Endothelial cell of umbilical vein (primary cell): ENCODE data around the gene C1QL2. TPM values are rescaled to one million over a fixed set of nuclear protein-coding genes. Genes with fewer than 3 reads are reported as not detected.

ENCODE experiments used
- Bru-seq: library from RNA; stranded (reverse); fragments of 400-500 nt; gene quantifications from one replicate; lab custom pipeline; 2021; lab: Mats Ljungman, UMichigan
- BruChase-seq, 2 experiments: library from RNA; stranded (reverse); fragments of 400-500 nt; gene quantifications; one replicate each; lab custom pipeline; 2021; lab: Mats Ljungman, UMichigan
- BruUV-seq: library from RNA; stranded (reverse); fragments of 400-500 nt; replicated peaks from 2 replicates; lab custom pipeline; 2021; lab: Mats Ljungman, UMichigan
- CTCF ChIA-PET: fragments of 300-600, 350-600 bp; sonication (Branson Sonifier 250); formaldehyde crosslinking; loops from one replicate; lab custom pipeline; 2021; ENCODE audit warnings: antibody characterized with exemption, inconsistent platforms; lab: Charles Lee
- POLR2A ChIA-PET: fragments of 300-600, 350-600 bp; sonication (Branson Sonifier 250); formaldehyde crosslinking; loops from one replicate; lab custom pipeline; 2021; ENCODE audit warnings: antibody characterized with exemption, inconsistent platforms; lab: Charles Lee
- DNase-seq: peaks from one replicate; pipeline ENCODE4 v3.0.0-alpha.2; 2011; ENCODE audit warnings: low read depth, low spot score
- FAIRE-seq: peaks from 2 replicates; lab custom pipeline; 2011; peaks lifted over from hg19 to GRCh38; lab: Jason Lieb, UNC
- H2AFZ ChIP-seq: 2 replicates; pipeline ENCODE4 v1.6.0; 2012; ENCODE audit warnings: low read depth, low read length, control low read depth, inconsistent platforms
- H3K27ac ChIP-seq: 2 replicates; pipeline ENCODE4 v1.5.1; 2011; ENCODE audit warnings: low read depth, mild to moderate bottlenecking, control low read depth, low read length, moderate library complexity; ENCODE audit not compliant: insufficient read depth
- H3K27me3 ChIP-seq, 2 experiments: 2 replicates each; pipeline versions ENCODE4 v1.6.0 to v1.6.1; 2011; ENCODE audit warnings: low read length in 2 of 2, mixed read lengths in 1 of 2; ENCODE audit not compliant: control insufficient read depth in 2 of 2, insufficient read depth in 2 of 2
- H3K36me3 ChIP-seq, 2 experiments: 2 replicates in 1 of 2; 3 replicates in 1 of 2; pipeline ENCODE4 v1.5.1; 2011; ENCODE audit warnings: low read length in 2 of 2, mild to moderate bottlenecking in 1 of 2, moderate library complexity in 1 of 2; ENCODE audit not compliant: control insufficient read depth in 2 of 2, insufficient read depth in 2 of 2; ENCODE audit errors: extremely low read depth in 1 of 2
- H3K4me1 ChIP-seq: 3 replicates; pipeline ENCODE4 v1.5.1; 2011; ENCODE audit warnings: mild to moderate bottlenecking, low read length; ENCODE audit not compliant: control insufficient read depth, insufficient read depth; ENCODE audit errors: extremely low read depth
- H3K4me2 ChIP-seq: 2 replicates; pipeline ENCODE4 v1.6.1; 2011; ENCODE audit warnings: low read length, control low read depth, mixed read lengths; ENCODE audit not compliant: insufficient read depth
- H3K4me3 ChIP-seq, 3 experiments: fragments of 200-600 bp in 1 of 3; sonication (generic), shearing (Covaris generic) in 1 of 3; replicated peaks in 1 of 3; 2 replicates each; pipeline ENCODE4 v1.5.1; 2011 to 2016; ENCODE audit warnings: control low read depth in 3 of 3, low read length in 3 of 3, mild to moderate bottlenecking in 2 of 3, inconsistent platforms in 1 of 3, low read depth in 1 of 3, moderate library complexity in 1 of 3; ENCODE audit not compliant: insufficient read depth in 1 of 3
- H3K79me2 ChIP-seq: 2 replicates; pipeline ENCODE4 v1.6.0; 2012; ENCODE audit warnings: low read length, inconsistent platforms; ENCODE audit not compliant: control insufficient read depth, insufficient read depth
- H3K9ac ChIP-seq: replicated peaks from 2 replicates; pipeline ENCODE3; 2011; ENCODE audit warnings: low read length, control low read depth; ENCODE audit not compliant: insufficient read depth; ENCODE audit errors: extremely low read depth
- H3K9me1 ChIP-seq: replicated peaks from 3 replicates; pipeline ENCODE4 v1.6.0; 2011; ENCODE audit warnings: mild to moderate bottlenecking, low read length; ENCODE audit not compliant: control insufficient read depth, insufficient read depth; ENCODE audit errors: extremely low read depth
- H3K9me3 ChIP-seq: replicated peaks from 2 replicates; pipeline ENCODE4 v1.5.1; 2012; ENCODE audit warnings: low read length, inconsistent platforms; ENCODE audit not compliant: control insufficient read depth, insufficient read depth
- H4K20me1 ChIP-seq: replicated peaks from 2 replicates; pipeline ENCODE3; 2011; ENCODE audit warnings: mild to moderate bottlenecking, low read length; ENCODE audit not compliant: control insufficient read depth, insufficient read depth; ENCODE audit errors: extremely low read depth
- EZH2 ChIP-seq: IDR thresholded peaks from 2 replicates; pipeline ENCODE4 v1.6.1; 2012; ENCODE audit warnings: borderline replicate concordance, low read depth, mild to moderate bottlenecking, moderate library complexity, low read length, inconsistent platforms; ENCODE audit not compliant: severe bottlenecking
- FOS ChIP-seq: IDR thresholded peaks from 2 replicates; pipeline ENCODE4 v1.6.1; 2011; ENCODE audit warnings: mild to moderate bottlenecking, low read length, moderate library complexity, borderline replicate concordance; ENCODE audit not compliant: insufficient read depth
- JUN ChIP-seq: IDR thresholded peaks from 2 replicates; pipeline ENCODE4 v1.6.1; 2011; ENCODE audit warnings: borderline replicate concordance, low read depth; ENCODE audit not compliant: insufficient read length, insufficient read depth
- MYC ChIP-seq: IDR thresholded peaks from one replicate; pipeline ENCODE4 v1.6.1; 2011; ENCODE audit warnings: mild to moderate bottlenecking, low read depth, low read length
- POLR2A ChIP-seq: IDR thresholded peaks from 2 replicates; pipeline ENCODE4 v1.6.1; 2012; ENCODE audit warnings: low read depth, mild to moderate bottlenecking, control low read depth, low read length
- dilution Hi-C: fragments of 300-500 bp; cut with MboI; formaldehyde crosslinking; loops from one replicate; pipeline ENCODE4 v1.15.0; 2019; ENCODE audit warnings: low sequenced_read_pairs; ENCODE audit not compliant: extremely low pct_ligation_motif_present
- intact Hi-C: fragments of 100-400 bp; cut with micrococcal nuclease; formaldehyde crosslinking; loops from one replicate; pipeline ENCODE4 v1.10.0; 2022
- long read RNA-seq: library from polyadenylated mRNA; stranded (forward); transcript quantifications from one replicate; pipeline ENCODE4 v2.0.0, GENCODE V29; 2021
- polyA minus RNA-seq, 3 experiments: library from RNA; depleted of rRNA, polyadenylated mRNA; stranded (reverse); fragments of >200 nt; gene quantifications; 1 replicate in 1 of 3; 2 replicates in 2 of 3; pipeline ENCODE4 v1.2.3, GENCODE V29; 2011
- polyA plus RNA-seq, 4 experiments: library from polyadenylated mRNA; depleted of rRNA in 3 of 4; stranded (reverse) in 3 of 4; unstranded in 1 of 4; fragments of >200 nt; gene quantifications; 2 replicates each; pipeline versions ENCODE4 v1.2.1 to v1.2.3, GENCODE V29; 2011 to 2012; ENCODE audit warnings: missing spikeins in 1 of 4
- total RNA-seq: library from RNA; stranded (reverse); gene quantifications from 2 replicates; pipeline ENCODE4 v1.2.3, GENCODE V29; 2021
- TF ChIP-seq, protein P1 (sequence below): IDR thresholded peaks from 2 replicates; pipeline ENCODE4 v1.6.1; 2011; ENCODE audit not compliant: insufficient read depth, insufficient read length
- TF ChIP-seq, protein P2 (sequence below), 2 donors: IDR thresholded peaks; 1 replicate in 1 of 2; 2 replicates in 1 of 2; pipeline ENCODE4 v1.5.1; 2011; ENCODE audit warnings: low read length in 2 of 2, mild to moderate bottlenecking in 2 of 2, moderate library complexity in 2 of 2, control low read depth in 1 of 2, inconsistent platforms in 1 of 2, low read depth in 1 of 2; ENCODE audit not compliant: insufficient read depth in 1 of 2; ENCODE audit errors: extremely low read depth in 1 of 2

The C1QL2 gene
- not detected in 2 replicates for total RNA-seq
- polyA plus RNA-seq = not detected in 2 replicates
- not detected in 2 replicates for polyA plus RNA-seq (2011; cell fraction: cytosol; rRNA removed)
- polyA plus RNA-seq (2011; cell fraction: nucleus; rRNA removed) = not detected in 2 replicates
- polyA plus RNA-seq (2012) = not detected in 2 replicates
- not detected in 2 replicates for polyA minus RNA-seq
- polyA minus RNA-seq (2011; cell fraction: cytosol; rRNA and poly(A)+ RNA removed) = not detected
- polyA minus RNA-seq (2011; cell fraction: nucleus; rRNA and poly(A)+ RNA removed) = not detected in 2 replicates
- not detected for Bru-seq, nascent RNA
- not detected for BruChase-seq, experiment 1, labeled RNA remaining after a 6-hour chase
- BruChase-seq, experiment 2, labeled RNA remaining after a 2-hour chase = not detected
- long read RNA-seq = 0 reads

- Histone ChIP-seq H4K20me1 (no peaks in the 10 kb centered on the region), H3K4me1 (no peaks in the 10 kb centered on the region), H2AFZ (no peak within 1 kb of the TSS), H3K9ac (no peak within 1 kb of the TSS), H3K27me3 (peaks cover 37 to 51% of the 10 kb centered on the region in 2 experiments), H3K9me1 (no peaks in the 10 kb centered on the region), H3K4me2 (no peak within 1 kb of the TSS), H3K36me3 (no peaks in the 10 kb centered on the region), H3K79me2 (no peaks in the 10 kb centered on the region), H3K4me3 (no peak within 1 kb of the TSS), H3K9me3 (no peaks in the 10 kb centered on the region), H3K27ac (no peak within 1 kb of the TSS)
- DNase-seq (no peak), FAIRE-seq (no peak)
- TF ChIP-seq, protein P1, sequence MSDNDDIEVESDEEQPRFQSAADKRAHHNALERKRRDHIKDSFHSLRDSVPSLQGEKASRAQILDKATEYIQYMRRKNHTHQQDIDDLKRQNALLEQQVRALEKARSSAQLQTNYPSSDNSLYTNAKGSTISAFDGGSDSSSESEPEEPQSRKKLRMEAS = no peak
- TF ChIP-seq, protein P2, sequence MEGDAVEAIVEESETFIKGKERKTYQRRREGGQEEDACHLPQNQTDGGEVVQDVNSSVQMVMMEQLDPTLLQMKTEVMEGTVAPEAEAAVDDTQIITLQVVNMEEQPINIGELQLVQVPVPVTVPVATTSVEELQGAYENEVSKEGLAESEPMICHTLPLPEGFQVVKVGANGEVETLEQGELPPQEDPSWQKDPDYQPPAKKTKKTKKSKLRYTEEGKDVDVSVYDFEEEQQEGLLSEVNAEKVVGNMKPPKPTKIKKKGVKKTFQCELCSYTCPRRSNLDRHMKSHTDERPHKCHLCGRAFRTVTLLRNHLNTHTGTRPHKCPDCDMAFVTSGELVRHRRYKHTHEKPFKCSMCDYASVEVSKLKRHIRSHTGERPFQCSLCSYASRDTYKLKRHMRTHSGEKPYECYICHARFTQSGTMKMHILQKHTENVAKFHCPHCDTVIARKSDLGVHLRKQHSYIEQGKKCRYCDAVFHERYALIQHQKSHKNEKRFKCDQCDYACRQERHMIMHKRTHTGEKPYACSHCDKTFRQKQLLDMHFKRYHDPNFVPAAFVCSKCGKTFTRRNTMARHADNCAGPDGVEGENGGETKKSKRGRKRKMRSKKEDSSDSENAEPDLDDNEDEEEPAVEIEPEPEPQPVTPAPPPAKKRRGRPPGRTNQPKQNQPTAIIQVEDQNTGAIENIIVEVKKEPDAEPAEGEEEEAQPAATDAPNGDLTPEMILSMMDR (IDR thresholded peaks at IDR 0.05; ENCODE audit: extremely low read depth in 1 of 2, insufficient read depth in 1 of 2, low read depth in 1 of 2, low read length in 2 of 2) = no peak
- TF ChIP-seq POLR2A (no peak), MYC (no peak), FOS (no peak), JUN (no peak), EZH2 (peak; percentile 67)
- CTCF ChIA-PET = interaction anchor here (1.3 kb wide), 1 partner anchor 10 kb away, joined by 4 read pairs; no protein-coding TSS in a partner anchor
- dilution Hi-C loops (no loop called here), intact Hi-C loops (no loop called here)
- POLR2A ChIA-PET = no interaction called here
- BruUV-seq = no TSS peak
Measured at GRCh38 chr2:119158563-119159347, at the start of gene C1QL2. Gene C1QL2 (minus strand): TSS chr2:119158751. CDS start chr2:119158269, 482 bp downstream.
